Measurements from ENCODE around the gene STYK1.

GRCh38 chr12:10610188-10610587 lies 63.7 kb downstream of the STYK1 start:
- TF ChIP-seq CTCF (IDR thresholded peaks at IDR 0.05), result no peak
- no peak for TF ChIP-seq EP300 (IDR thresholded peaks at IDR 0.05)
- TF ChIP-seq POLR2A (IDR thresholded peaks at IDR 0.05), result no peak
